ENCODE data around the gene FEN1. TPM values are rescaled to one million over a fixed set of nuclear protein-coding genes. Genes with fewer than 3 reads are reported as not detected.

FEN1 gene
- total RNA-seq, 1 experiment from 2014 or later, result 86.1 TPM

DNA sequence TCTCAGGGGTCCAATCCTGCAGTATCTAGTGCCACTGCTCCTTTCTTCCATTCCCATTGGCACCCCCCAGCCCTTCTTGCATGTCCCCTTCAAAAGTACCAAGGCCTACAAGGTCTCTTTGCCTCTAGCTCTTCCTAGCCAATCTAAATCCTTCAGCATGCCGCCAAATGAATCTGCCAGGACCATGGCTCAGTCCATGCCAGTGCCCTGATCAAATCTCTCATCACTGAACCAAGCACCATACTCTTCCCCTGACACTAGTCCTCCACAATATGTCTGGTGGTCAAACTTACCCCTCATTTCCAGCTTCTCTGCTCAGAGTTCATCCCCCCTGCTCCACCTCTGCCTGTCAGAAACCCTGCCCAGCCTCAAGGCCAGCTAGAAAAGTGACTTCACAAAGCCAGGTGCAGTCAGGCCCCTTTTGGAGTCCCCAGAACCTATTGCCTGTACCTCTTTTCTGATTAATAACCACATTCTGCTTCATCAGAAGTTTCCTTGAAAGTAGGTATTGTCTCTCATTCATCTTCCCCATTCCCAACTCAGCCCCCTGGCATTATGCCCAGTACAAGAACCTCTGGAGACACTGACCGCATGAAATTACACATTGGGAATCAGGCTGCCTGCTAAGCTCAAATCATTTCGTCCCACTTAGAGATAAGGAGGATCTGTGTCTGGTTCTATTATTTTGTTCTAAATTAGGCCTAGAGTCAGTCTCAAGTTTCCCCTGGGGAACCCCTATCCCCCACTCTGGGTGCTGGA lies 11.4 kb downstream of the FEN1 start:
- peaks cover 7% of the 10 kb centered on the region for H3K36me3 ChIP-seq (ENCODE audit: control insufficient read depth, insufficient read depth, low read length)
- H3K4me3 ChIP-seq (ENCODE audit: low read depth, low read length), result no peak overlapping the region

GRCh38 chr11:61805146-61805545 lies 12.4 kb downstream of the FEN1 start:
- Mint-ChIP-seq H3K9me3 (ENCODE audit: unreplicated experiment) (no peaks in the 10 kb centered on the region), H3K36me3 (ENCODE audit: insufficient read depth, unreplicated experiment) (peaks cover 71% of the 10 kb centered on the region), H3K4me1 (ENCODE audit: low read depth, unreplicated experiment) (peaks cover 7% of the 10 kb centered on the region), H3K27me3 (ENCODE audit: insufficient read depth, unreplicated experiment) (no peaks in the 10 kb centered on the region), H3K4me3 (ENCODE audit: unreplicated experiment) (no peak overlapping the region), H3K27ac (ENCODE audit: unreplicated experiment) (no peak overlapping the region)
- POLR2A ChIA-PET, result no interaction called here
- Histone ChIP-seq H3K4me1 (peaks cover 6% of the 10 kb centered on the region; the same call in 1 of the 2 replicates), H3K4me3 (ENCODE audit: low read depth, low read length) (no peak overlapping the region), H3K27me3 (replicated peaks; ENCODE audit: control insufficient read depth, insufficient read depth, low read length) (no peaks in the 10 kb centered on the region), H3K36me3 (ENCODE audit: control insufficient read depth, insufficient read depth, low read length) (peaks cover 7% of the 10 kb centered on the region), H3K9me3 (no peaks in the 10 kb centered on the region)
- no peak for DNase-seq
- BruUV-seq (replicated peaks), result no TSS peak
- intact Hi-C loops (cut with micrococcal nuclease; ENCODE audit: unreplicated experiment), result no loop called here
- TF ChIP-seq CTCF (IDR thresholded peaks at IDR 0.05; ENCODE audit: insufficient read depth in 1 of 2, low read depth in 1 of 2, low read length in 1 of 2, severe bottlenecking in 1 of 2, unreplicated experiment in 1 of 2), result no peak
- CTCF ChIA-PET, result interaction anchor here (0.8 kb wide), 1 partner anchor 11 kb away, joined by 3 read pairs; the partner anchor contains the start of gene FADS1

More for the DNA sequence above, 11.4 kb downstream of the FEN1 start:
- H3K36me3 Mint-ChIP-seq (ENCODE audit: insufficient read depth, unreplicated experiment), result peaks cover 71% of the 10 kb centered on the region
- peaks cover 7% of the 10 kb centered on the region for H3K4me1 Mint-ChIP-seq (ENCODE audit: low read depth, unreplicated experiment)
- no TSS peak for BruUV-seq (replicated peaks)
- no peak overlapping the region for H3K27ac Mint-ChIP-seq (ENCODE audit: unreplicated experiment)
- H3K9me3 ChIP-seq, result no peaks in the 10 kb centered on the region
- no peaks in the 10 kb centered on the region for H3K9me3 Mint-ChIP-seq (ENCODE audit: unreplicated experiment)
- H3K4me1 ChIP-seq, result peaks cover 6% of the 10 kb centered on the region; the same call in 1 of the 2 replicates
- ChIA-PET POLR2A (no interaction called here), CTCF (no interaction called here)
- H3K27me3 ChIP-seq (replicated peaks; ENCODE audit: control insufficient read depth, insufficient read depth, low read length), result no peaks in the 10 kb centered on the region
- H3K27me3 Mint-ChIP-seq (ENCODE audit: insufficient read depth, unreplicated experiment), result no peaks in the 10 kb centered on the region
- H3K4me3 Mint-ChIP-seq (ENCODE audit: unreplicated experiment), result no peak overlapping the region
- TF ChIP-seq CTCF (IDR thresholded peaks at IDR 0.05; ENCODE audit: insufficient read depth in 1 of 2, low read depth in 1 of 2, low read length in 1 of 2, severe bottlenecking in 1 of 2, unreplicated experiment in 1 of 2), result no peak
- intact Hi-C loops (cut with micrococcal nuclease; ENCODE audit: unreplicated experiment), result no loop called here
- DNase-seq, result no peak

GRCh38 chr11:61806785-61807184 lies 14.1 kb downstream of the FEN1 start:
- H3K9me3 Mint-ChIP-seq (ENCODE audit: unreplicated experiment), result no peaks in the 10 kb centered on the region
- intact Hi-C loops (cut with micrococcal nuclease; ENCODE audit: unreplicated experiment), result no loop called here

More at GRCh38 chr11:61806785-61807184, 14.1 kb downstream of the FEN1 start:
- CTCF ChIA-PET, result interaction anchor here (1.3 kb wide), 1 partner anchor 10 kb away, joined by 6 read pairs; no protein-coding TSS in a partner anchor
- Mint-ChIP-seq H3K27ac (ENCODE audit: unreplicated experiment) (no peak overlapping the region), H3K4me1 (ENCODE audit: low read depth, unreplicated experiment) (no peaks in the 10 kb centered on the region), H3K27me3 (ENCODE audit: insufficient read depth, unreplicated experiment) (no peaks in the 10 kb centered on the region), H3K4me3 (ENCODE audit: unreplicated experiment) (no peak overlapping the region), H3K36me3 (ENCODE audit: insufficient read depth, unreplicated experiment) (peaks cover 76% of the 10 kb centered on the region)
- Histone ChIP-seq H3K9me3 (no peaks in the 10 kb centered on the region), H3K27me3 (replicated peaks; ENCODE audit: control insufficient read depth, insufficient read depth, low read length) (no peaks in the 10 kb centered on the region), H3K36me3 (ENCODE audit: control insufficient read depth, insufficient read depth, low read length) (peaks cover 8% of the 10 kb centered on the region), H3K4me3 (ENCODE audit: low read depth, low read length) (no peak overlapping the region), H3K4me1 (no peaks in the 10 kb centered on the region)
- no peak for DNase-seq
- POLR2A ChIA-PET, result interaction anchor here (0.6 to 1.5 kb wide), 2 partner anchors 8 to 60 kb away, joined by 3 to 4 read pairs; no protein-coding TSS in a partner anchor
- TF ChIP-seq CTCF (IDR thresholded peaks at IDR 0.05; ENCODE audit: insufficient read depth in 1 of 2, low read depth in 1 of 2, low read length in 1 of 2, severe bottlenecking in 1 of 2, unreplicated experiment in 1 of 2), result no peak
- no TSS peak for BruUV-seq (replicated peaks)

All from Caco-2 (cell line).